GM23338 (cell line): Measurements from ENCODE around the gene DYSF.

ENCODE experiments used
- CTCF ChIP-seq, 2 experiments: fragments of 200-600 bp in 1 of 2; sonication (generic) in 1 of 2; conservative IDR thresholded peaks; 2 replicates each; pipeline versions ENCODE4 v1.5.1 to v1.6.1; 2016 to 2017; ENCODE audit warnings: antibody characterized with exemption in 2 of 2, low read depth in 2 of 2, mild to moderate bottlenecking in 2 of 2, moderate library complexity in 1 of 2
- ETS1 ChIP-seq: IDR thresholded peaks from 2 replicates; pipeline ENCODE4 v1.6.1; 2016; ENCODE audit warnings: antibody characterized with exemption
- POLR2AphosphoS5 ChIP-seq: IDR thresholded peaks from 2 replicates; pipeline ENCODE4 v1.6.1; 2016; ENCODE audit warnings: antibody characterized with exemption, low read depth
- STAT1 ChIP-seq: IDR thresholded peaks from one replicate; pipeline ENCODE4 v1.6.1; 2016; ENCODE audit warnings: antibody characterized with exemption; ENCODE audit not compliant: unreplicated experiment

- TF ChIP-seq POLR2AphosphoS5 (no peak), CTCF (conservative IDR thresholded peaks at IDR 0.05; ENCODE audit: low read depth in 2 of 2) (no peak), ETS1 (no peak), STAT1 (no peak)
Observed at GRCh38 chr2:71670430-71670795, 217.1 kb downstream of the DYSF start.
